GM18907 (cell line): ENCODE data around the gene VSNL1.
"Not testable (repeated sequence)": the region's sequence is repeated elsewhere in the genome, so short reads cannot be mapped to it uniquely, and the experiment has no call there.

Experiments used
- ATAC-seq: cut with Tn5 transposase; IDR thresholded peaks from one replicate; pipeline ENCODE4 v1.9.1; 2021; ENCODE audit warnings: mild to moderate bottlenecking, moderate library complexity; ENCODE audit not compliant: unreplicated experiment

Gene VSNL1

GRCh38 chr2:17541531-17541950, 1.0 kb downstream of the VSNL1 start:
- ATAC-seq = no peak

DNA sequence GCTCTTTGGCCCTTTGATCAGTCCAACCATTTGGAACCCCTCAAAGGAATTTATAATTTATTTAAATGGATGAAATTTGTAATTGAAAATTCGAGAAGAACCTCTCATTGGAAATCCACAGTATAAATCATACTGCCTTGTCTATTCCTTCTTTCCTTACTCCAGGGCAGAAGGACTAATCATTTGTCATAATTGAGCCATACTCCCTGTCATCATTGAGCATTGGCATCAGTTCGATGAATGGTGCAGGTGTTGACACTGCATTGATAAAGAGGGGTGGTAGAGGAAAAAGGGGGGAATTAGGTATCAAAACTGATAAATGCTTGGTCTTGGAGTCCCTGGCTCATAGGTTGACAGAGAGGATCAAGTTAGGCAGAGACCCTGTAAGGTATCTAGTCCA, 2.0 kb downstream of the VSNL1 start:
- ATAC-seq = no peak

DNA sequence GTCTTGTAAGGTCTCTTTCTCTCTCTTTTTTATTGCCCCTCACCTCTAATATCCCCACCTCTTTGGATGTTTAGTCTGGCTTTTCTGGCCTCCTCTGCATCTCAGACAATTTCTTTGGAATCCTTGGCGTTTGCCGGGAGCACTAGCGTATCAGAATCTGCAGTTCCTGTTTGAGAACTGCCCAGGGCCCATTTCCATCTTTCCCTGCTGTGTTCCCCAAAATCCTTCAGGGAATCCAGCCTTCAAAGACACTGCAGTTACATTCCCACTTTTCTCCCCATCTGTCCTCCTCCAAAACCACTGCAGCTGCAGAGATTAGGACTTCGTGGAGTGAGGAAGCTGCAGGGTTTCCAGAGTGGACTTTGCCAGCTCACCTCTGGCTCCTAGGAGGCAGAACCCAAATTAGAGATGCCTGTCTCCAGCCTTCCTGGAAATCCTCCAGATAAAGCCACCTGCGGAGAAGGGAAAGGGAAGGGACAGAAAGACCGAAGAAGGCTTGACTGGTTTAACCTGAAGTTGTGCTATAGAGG, 2.7 kb downstream of the VSNL1 start:
- ATAC-seq = no peak

DNA sequence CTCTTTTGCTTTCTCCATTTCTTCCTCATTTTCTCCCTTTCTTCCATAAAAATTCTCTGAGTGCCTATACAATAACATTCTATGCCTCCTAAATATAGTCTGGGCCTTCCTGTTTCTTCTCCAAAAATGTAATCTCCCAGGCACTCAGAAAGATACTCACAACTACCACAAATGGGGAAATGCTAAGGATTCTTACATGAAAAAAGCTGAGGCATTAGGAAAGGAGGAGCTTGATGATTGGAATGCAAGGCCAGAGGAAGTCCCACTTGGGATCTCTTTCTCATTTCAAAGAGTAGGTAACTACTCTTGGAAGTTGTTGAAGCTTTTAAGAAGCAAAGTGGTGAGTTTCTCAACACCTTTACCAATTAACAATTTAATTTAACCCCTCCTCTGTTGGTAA, 3.4 kb downstream of the VSNL1 start:
- no peak for ATAC-seq

DNA sequence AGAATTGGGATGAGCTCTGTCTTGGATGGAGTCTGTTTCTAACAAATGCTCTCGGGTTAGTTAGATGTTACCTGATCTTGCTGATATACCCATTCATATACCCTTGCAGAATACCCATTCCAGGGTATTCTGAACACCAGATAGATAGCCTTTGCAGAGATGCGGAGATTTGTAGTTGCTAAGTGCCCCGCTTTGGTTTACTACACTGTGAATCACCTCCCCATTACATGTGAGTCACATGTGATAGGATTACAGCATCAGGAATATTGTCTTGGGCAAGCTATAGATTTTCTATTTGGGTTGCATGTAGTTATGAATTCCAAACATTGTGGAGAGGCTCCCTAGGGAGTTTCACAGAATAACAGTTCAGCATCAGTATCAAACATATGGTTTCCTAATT, 3.8 kb downstream of the VSNL1 start:
- no peak for ATAC-seq

DNA sequence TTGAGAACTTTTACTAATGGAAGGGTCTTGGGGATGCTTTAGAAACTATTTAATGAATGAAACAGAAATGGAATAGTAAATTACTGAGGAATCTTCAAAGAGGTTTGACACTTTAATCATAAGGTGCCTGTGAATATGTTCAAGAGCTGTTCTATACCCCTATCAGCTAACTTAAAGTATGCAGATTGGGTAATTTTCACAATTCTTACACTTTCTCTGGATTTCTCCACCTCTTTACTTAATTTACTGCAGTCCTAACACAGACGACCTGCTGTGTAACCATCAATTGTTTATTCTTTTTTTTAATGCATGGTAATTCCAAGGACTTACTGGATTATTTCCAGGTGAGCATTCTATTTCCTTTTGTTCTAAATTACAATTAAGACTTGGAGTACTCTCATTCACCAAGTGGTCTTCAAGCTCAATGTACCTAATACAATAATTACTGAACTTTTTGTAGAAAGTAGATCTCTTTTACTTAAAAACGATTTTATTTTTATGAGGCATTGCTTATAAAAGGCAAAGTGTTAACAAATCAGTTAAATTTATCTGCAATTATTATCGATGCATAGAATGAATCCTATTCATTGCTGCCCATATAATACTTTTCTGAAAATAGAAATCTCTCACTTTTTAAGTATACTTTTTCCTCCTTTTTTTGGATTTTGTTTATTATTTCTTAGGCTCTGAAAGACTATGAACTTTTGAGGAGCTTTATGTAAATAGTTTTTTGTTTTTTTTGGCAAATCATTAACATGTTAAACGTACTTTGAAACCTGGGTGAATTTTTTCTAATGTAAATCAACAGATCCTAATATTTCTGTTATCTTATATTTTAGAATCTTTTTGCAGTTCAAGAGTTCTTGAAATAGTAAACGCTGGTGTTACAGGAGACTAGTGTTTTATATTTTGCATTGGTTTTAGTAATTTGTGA, 5.5 kb downstream of the VSNL1 start:
- ATAC-seq = no peak

- ATAC-seq = no peak
Measured at GRCh38 chr2:17547237-17547636, 6.7 kb downstream of the VSNL1 start.

GRCh38 chr2:17547737-17548136, 7.2 kb downstream of the VSNL1 start:
- ATAC-seq = no peak

DNA sequence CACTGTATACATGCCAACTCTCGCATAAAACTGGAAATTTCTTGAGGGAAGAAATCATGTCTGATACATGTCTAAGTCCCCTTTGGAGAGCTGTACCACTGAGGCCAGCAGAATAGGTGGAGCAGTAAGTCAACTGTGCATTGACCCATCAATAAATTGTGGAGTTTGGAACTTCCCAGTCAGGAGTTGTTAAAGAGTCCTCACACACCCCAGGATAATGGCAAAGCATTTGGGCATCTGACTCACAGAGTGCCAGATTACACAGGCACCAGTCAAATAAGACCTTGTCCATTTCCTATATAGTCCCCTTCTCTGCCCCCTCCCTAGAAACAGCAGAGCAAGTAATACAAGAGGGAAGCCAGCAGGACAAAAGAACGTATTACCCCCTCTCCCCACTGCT, 10.4 kb downstream of the VSNL1 start:
- ATAC-seq = no peak

DNA sequence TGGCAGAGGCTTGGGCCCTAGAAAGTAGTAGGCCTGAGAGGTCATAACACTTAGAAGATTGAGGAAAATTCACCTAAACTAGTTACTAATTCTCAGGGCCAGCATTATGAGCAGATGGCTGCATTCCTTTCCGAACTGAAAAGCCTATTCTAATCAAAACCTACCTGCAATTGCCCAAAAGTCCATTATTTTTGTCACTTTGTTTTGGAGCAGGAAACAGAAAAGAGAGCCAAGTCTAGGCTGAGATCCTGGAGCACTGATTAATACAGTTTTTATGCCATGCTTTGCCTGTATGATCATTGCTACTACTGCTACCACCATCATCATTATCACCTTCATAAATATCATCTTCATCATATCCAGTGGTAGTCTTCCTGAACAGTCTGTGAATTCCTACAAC, 14.7 kb downstream of the VSNL1 start:
- no peak for ATAC-seq

GRCh38 chr2:17557596-17557995, 17.1 kb downstream of the VSNL1 start:
- no peak for ATAC-seq

GRCh38 chr2:17558053-17558452, 17.6 kb downstream of the VSNL1 start:
- ATAC-seq = no peak

DNA sequence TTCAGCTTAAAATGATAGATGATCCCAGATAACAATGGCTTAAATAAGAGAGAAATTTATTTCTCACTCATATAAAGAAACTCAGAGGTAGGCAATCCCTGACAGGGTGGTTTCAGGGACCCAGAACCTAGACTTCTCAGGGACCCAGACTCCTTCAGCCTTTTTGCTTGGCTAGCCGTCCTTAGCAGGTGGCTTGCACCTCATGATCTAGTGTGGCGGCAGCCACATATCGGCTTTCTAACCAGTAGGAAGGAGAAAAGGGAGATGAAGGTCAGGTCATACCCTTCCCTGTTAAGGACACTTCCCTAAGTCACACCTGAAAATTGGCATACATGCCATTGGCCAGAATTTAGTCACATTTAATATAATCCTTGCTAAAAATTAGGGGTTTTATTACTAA, 18.4 kb downstream of the VSNL1 start:
- no peak for ATAC-seq

GRCh38 chr2:17565726-17566125, 25.2 kb downstream of the VSNL1 start:
- ATAC-seq = not testable (repeated sequence)

GRCh38 chr2:17571681-17572080, 31.2 kb downstream of the VSNL1 start:
- no peak for ATAC-seq

- no peak for ATAC-seq
Measured at GRCh38 chr2:17573085-17573803, 32.7 kb downstream of the VSNL1 start.

DNA sequence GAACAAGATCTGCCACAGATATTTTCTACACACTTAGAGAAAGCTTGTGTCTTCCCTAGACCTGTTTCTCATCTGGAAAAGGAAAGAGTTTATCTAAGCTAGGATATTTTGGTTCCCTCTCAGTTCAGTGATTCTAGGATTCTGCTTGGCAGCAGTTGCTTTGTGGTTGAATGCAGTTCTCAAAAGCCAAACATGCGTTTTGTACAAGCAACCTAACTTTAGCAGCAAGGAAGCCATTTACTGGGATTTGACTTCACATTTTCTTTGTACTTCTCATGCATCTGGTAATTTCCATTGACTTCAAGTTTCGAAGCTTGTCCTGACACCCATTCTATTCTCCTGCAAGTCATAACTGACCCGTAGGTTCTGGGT, 33.3 kb downstream of the VSNL1 start:
- ATAC-seq = no peak

DNA sequence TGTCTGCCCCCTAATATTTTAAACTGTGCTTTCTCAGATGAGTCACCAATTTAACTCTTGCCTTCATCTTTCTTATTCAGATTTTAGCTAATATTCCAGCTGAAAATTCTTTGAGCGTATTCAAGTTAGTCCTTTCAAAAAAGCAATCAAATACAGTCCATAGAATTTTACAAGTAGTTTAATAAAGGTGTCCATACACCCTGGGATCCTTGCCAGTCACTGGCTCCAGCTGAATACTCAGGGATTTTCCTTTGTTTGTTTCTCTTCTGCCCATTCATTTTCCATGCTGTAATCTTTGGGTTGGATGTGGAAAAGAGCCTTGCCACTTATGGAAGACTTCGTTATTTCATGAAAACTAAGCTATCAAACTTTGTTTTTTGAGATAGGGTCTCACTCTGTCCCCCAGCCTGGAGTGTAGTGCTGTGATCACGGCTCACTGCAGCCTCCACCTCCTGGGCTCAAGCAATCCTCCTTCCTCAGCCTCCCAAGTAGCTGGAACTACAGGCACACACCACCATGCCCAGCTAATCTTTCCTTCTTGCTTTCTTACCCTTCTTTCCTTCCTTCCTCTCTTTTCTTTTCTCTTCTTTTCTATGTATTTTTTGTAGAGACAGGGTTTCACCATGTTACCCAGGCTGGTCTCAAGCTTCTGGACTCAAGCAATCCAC, 34.0 kb downstream of the VSNL1 start:
- ATAC-seq = no peak

- ATAC-seq = no peak
Measured at GRCh38 chr2:17576802-17577201, 36.3 kb downstream of the VSNL1 start.

GRCh38 chr2:17578466-17578928, 38.0 kb downstream of the VSNL1 start:
- ATAC-seq = peak; percentile 65

DNA sequence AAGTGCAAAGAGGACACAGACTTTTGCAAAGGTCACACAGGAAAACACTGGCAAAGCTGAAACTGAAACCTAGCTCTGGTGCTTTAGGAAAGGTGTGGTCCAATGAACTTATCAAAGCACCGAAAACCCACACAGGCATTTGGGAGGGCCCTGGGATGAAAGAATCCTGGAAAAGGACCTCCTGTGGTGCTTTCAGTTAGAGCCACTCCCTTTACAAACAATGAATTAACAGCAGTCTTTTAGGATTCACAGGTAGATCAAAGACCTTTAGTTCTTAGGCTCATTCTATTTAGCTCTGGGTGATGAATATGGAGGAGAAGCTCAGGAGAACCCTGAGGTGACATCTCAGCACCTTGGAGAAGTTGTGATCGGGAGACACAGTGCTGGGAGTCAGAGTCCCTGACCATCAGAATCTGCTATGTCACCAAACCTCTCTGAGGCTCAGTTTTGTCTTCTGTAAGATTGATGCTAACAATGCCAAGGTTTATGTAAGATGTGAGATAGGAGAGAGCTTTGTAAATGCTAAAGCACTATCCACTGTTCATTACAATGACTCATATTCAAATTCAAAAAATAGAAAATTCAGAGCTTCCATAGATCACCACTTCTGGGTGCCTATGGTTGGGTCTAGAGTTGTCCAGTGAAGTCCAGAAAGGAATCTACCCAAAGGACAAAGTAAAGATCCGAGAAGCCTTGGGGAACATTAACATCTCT, 39.3 kb downstream of the VSNL1 start:
- no peak for ATAC-seq
